Measurements from ENCODE around the gene MOGAT2.

MOGAT2 gene

GRCh38 chr11:75760243-75760642 is 42.6 kb downstream of the MOGAT2 start:
- DNase-seq = no peak

DNA sequence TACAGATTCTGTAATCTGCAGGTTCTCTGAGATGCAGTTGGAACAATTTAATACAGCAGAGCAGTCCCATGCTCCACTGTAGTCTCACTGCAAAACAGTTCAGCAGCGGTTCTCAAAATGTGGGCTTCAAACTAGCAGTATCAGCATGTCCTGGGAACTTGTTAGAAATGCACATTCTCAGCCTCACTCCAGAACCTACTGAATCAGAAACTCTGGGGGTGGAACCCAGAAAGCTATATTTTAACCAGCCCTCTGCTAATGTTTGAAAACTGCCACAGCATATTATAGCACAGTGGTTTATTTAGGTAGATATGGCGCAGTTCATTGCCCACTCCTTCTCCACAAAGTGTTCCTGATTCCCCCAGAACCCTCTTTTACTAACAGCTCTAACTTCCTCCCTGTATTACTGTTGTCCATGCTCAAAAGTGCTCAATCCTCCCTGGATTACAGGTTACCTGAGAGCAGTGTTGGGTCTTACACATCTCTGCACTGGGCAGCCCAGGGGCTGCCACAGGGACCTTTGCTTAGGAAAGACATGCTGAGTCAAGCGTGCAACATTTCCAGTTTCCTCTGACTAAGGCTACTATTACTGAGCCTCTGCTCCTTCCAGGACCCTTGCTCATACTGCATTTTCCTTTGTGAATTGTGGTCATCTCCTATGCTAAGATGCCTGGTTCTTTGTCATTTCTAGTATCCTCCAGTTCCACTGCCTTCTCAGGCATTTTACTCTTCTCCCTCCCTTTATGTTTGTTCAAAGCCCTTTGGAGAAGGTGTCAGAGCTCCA is 43.3 kb downstream of the MOGAT2 start:
- DNase-seq = no peak

DNA sequence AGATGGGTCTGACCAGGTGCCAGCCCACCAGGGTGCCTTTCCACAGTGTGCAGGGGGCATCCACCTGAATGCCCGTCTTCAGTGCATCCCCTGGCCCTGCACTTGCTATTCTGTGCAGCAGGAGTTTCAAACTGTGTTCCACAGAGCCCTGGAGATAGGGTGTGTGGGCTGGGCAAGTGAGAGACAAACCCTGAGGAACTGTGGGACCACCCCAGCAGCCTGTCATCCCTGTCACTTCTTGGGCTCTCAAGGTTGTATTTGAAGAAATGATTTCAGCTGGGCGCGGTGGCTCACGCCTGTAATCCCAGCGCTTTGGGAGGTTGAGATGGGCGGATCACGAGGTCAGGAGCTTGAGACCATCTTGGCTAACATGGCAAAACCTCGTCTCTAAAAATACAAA is 44.5 kb downstream of the MOGAT2 start:
- DNase-seq = no peak

- no peak for DNase-seq
These were observed 45.2 kb downstream of the MOGAT2 start for GRCh38 chr11:75762885-75763284.

DNA sequence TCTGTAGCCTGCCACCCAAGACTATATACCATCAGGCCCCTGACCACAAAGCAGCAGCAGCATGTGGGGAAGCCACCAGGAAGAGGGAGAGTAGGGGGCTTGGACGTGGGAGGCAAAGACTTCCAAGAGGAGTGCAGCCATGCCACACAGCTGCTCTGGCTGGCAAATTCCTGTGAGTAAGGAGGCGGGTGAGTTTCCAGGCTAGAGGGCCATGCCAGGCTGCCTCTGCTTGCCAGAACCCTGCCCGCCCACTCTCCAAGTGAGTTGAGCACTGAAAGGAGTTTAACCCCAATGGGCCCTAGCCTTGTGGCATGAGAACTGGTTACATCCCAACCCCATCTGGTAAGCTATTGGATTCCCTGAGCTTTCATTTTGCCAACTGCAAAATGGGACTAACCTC is 46.2 kb downstream of the MOGAT2 start:
- no peak for DNase-seq

DNA sequence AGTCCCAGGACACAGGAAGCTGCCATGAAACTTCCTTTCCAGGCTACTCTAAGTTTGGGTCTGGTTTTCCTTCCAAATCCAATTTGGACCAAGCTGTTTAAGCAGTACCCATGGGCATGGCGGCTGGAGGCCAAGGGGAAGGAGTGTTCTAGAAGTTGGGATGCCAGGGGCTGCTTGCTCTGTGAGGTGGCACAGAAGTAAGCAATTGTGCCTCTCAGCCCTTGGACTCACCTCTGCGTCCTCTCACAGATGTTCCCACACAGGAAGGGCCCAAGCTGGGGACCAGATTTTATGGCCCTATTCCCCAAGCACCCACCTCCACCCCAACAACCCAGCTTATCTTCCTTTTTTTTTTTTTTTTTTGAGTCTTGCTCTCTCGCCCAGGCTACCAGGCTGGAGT is 47.5 kb downstream of the MOGAT2 start:
- DNase-seq = no peak

- DNase-seq = no peak
These were observed 49.0 kb downstream of the MOGAT2 start for GRCh38 chr11:75766443-75767227.

GRCh38 chr11:75767228-75767572 is 49.6 kb downstream of the MOGAT2 start:
- DNase-seq = no peak

GRCh38 chr11:75767793-75768111 is 50.1 kb downstream of the MOGAT2 start:
- no peak for DNase-seq

DNA sequence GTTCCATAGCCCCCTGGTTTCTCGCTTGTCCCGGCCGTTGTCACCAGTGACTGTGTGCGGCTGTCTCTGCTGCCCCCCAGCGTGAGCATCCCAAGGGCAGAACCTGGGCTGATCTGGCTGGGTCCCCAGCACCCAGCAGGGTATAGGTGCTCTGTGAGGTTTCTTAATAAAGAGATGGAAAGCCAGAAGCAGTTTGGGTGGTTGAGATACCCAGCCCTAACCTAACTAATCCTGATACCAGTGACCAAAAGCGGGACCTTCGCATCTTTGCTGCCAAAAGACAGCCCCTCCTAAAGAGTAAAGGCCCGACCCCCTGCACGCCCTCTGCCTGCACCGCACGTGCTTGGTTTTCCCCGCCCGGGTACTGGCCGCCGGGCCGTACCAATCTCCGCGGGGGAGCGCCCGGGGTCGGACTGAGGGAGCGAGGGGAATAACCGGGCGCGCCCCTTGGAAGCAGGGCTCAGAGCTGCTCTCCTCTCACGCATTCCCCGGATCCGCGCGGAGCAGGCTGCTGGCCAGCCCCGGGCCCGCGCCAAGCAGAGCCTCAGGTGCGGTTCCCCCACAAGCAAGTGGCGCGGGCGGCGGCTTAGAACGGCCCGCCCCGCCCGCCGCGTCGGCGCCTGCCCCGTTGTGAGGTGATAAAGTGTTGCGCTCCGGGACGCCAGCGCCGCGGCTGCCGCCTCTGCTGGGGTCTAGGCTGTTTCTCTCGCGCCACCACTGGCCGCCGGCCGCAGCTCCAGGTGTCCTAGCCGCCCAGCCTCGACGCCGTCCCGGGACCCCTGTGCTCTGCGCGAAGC is 50.7 kb downstream of the MOGAT2 start, which contains the start of gene DGAT2:
TSS of gene DGAT2 (plus strand) at position 667 of the 797 bp plus-strand sequence. CDS start 214 bp downstream, outside the sequence.
- DNase-seq = no peak

- DNase-seq = no peak
These were observed 51.5 kb downstream of the MOGAT2 start for GRCh38 chr11:75768909-75769771.

DNA sequence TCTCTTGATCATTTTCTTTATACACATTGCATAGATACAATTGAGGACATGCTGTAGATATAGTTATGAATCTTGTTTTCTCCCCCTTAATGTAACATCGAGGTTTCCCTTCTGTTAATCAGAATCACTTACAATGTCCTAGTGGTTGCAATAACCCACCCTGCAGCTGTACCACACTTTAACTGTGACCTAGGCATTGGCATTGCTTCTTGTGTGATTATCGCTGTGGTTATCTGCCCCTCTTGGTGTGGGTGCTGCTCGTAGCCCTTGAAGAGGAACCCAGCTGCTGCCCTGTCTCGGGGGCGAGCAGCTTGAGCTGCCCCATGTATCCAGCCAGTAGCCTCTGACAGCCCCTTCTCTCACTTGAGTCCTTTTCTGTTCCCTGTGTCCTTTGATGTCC is 52.5 kb downstream of the MOGAT2 start:
- no peak for DNase-seq

- DNase-seq = no peak
These were observed 54.2 kb downstream of the MOGAT2 start for GRCh38 chr11:75771646-75772410.

DNA sequence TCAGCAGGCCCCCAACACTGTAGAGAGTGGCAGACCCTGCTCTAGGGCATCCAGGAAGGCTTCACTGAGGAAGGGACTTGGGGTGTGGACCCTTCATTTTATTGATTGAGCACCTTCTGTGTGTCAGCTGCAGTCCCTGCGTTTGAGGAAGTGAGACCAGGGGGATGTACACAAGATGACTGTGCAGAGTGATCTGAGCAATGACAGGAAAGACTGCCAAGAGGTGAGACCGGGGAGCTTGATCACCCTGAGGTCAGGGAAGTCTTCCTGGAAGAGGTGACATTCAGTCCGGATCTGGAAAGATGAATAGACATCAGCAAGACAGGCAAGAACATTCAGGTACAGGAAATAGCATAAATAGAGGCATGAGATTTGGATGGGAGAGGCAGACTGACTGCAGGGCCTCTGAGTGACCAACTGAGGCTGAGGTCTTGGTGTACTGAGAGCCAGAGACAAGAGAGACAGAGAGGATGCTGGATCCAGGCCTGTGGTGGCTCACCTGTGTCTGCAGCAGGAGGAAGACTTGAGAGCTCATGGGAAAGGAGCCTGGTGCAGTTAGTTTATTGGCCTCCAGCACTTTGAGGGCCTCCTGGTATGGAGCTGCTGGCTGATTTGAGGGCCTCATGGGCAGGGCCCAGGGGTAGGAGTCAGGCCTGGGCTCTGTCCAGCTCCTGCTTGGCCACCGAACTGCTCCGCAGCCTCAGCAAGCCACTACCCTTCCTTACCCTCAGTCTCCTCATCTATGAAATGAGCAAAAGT is 56.1 kb downstream of the MOGAT2 start:
- no peak for DNase-seq

DNA sequence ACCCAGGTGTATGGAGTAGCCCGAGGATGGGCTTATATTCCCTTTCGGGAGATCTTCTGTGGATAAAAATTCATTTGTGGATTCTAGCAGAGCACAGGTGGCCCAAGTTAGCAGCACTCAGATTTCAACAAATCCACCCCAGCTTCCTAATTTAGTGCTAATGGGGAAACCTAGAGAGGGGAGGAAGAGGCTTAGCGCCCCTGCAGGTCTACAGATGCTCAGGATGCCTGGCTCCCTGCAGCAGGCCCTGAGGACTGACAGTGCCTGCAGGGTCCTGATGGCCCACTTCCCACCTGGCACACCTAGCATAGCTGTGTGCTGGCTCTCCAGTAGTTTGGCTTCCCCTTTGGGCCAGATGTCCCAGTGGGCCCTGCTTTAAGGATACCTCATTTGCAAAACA is 57.4 kb downstream of the MOGAT2 start:
- no peak for DNase-seq

DNA sequence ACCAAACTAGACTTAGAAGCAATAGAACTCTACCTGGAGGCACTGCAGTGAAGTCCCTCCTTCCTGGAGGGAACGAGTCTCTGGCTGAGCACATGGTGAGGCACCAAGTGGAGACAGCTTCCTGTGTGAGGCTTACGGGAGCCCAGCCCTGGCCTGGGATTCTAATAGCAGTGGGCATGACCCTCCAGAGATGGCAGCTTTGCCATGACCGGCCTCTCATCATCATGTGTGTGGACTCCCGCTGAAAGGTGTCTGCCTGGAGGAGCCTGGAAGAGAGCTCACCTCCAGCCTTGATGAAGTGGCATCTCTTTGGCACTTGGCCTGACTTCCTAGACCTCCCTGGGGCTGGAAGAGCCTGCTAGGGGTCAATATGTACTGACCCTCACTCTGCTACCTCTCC is 58.9 kb downstream of the MOGAT2 start:
- DNase-seq = no peak

- DNase-seq = no peak
These were observed 59.9 kb downstream of the MOGAT2 start for GRCh38 chr11:75777461-75778110.

DNA sequence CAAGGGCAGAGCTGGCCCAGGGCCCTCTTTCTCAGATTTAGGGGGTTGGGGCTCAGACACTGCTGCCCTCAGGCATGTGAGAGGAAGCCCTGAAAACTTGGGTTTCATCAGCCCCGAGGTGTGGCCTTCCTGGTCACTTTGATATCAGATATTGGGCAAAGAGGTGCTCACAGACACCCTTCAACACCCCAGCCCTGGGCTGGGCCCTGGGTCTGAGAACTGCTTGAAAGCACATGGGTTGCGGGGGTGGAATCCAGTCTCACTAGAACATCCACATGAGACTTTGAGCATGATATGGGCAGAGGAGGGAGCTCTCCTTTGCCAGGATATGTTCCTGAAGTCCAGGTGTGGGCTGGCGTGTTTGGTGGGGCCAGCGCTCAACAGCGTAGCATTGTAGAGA is 61.3 kb downstream of the MOGAT2 start:
- DNase-seq = no peak

DNA sequence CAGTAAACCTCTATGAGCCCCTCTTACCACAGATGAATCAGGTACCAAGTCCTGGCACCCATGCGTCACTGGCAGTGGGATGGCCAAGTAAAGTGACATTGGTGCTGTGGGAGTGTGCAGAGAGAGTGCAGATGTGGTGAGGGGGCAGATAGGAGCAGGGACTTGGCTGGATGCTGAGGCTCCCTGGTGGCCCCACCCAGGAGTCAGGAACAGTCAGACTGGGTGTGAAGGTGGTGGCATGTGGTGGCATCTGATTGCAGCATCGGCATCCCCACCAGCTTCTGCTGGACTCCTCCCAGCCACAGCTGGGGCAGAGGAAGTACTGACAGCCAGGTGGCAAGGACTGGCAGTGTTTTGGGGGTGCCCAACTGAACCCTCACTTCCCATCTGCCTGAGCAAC is 62.3 kb downstream of the MOGAT2 start:
- no peak for DNase-seq

GRCh38 chr11:75780888-75781287 is 63.2 kb downstream of the MOGAT2 start:
- DNase-seq = no peak

GRCh38 chr11:75781296-75781695 is 63.7 kb downstream of the MOGAT2 start:
- no peak for DNase-seq

Data from cortex of kidney (tissue), 1 donor.